ENCODE measurements around the gene NCK2. TPM values are rescaled to one million over a fixed set of nuclear protein-coding genes. Genes with fewer than 3 reads are reported as not detected.

NCK2 gene
- total and polyA plus RNA-seq, 2 of the 13 experiments (the other 11 are each of a cell fraction or from before 2014, with no cell fraction given), result 14.8 to 23.5 TPM

GRCh38 chr2:105867587-105867986 lies 122.9 kb downstream of the NCK2 start:
- Histone ChIP-seq H3K79me2 (ENCODE audit: insufficient read depth, low read length) (no peaks in the 10 kb centered on the region), H3K4me2 (ENCODE audit: low read depth, low read length) (no peak overlapping the region), H3K36me3 (replicated peaks in 1 of 2; ENCODE audit: control insufficient read depth in 1 of 2, insufficient read depth in 2 of 2, low read length in 2 of 2) (no peaks in the 10 kb centered on the region; a peak in 1 of 5 replicates), H3K27ac (ENCODE audit: extremely low read length, insufficient read depth, low read length) (no peak overlapping the region), H3K9ac (ENCODE audit: insufficient read depth, low read depth, low read length) (no peak overlapping the region), H2AFZ (ENCODE audit: low read length) (no peak overlapping the region), H4K20me1 (ENCODE audit: insufficient read depth, low read length) (no peaks in the 10 kb centered on the region), H3K27me3 (ENCODE audit: control insufficient read depth in 1 of 2, insufficient read depth in 2 of 2, low read length in 2 of 2) (no peaks in the 10 kb centered on the region), H3K9me3 (ENCODE audit: low read length) (no peaks in the 10 kb centered on the region), H3K4me3 (replicated peaks in 1 of 3; ENCODE audit: insufficient read depth in 1 of 3, low read depth in 2 of 3, low read length in 3 of 3) (no peak overlapping the region), H3K4me1 (ENCODE audit: insufficient read depth, low read length) (no peaks in the 10 kb centered on the region)
- FAIRE-seq (no peak), DNase-seq (ENCODE audit: low spot score) (no peak), ATAC-seq (no peak)
- 95% methylated on average over 7 of the region's 7 CpGs for WGBS (ENCODE audit: low lambda C conversion rate)
- BruUV-seq (replicated peaks), result no TSS peak
- POLR2A ChIA-PET, result no interaction called here
- in situ Hi-C loops (cut with HindIII; ENCODE audit: extremely low pct_ligation_motif_present, low pct_unique_long_range_greater_than_20kb) (no loop called here), intact Hi-C loops (cut with micrococcal nuclease; ENCODE audit: unreplicated experiment) (no loop called here)
- no peak for TF ChIP-seq ZNF383 (CRISPR knock-in tag; IDR thresholded peaks at IDR 0.05; ENCODE audit: borderline replicate concordance)
- no peak for TF ChIP-seq ESRRA (CRISPR knock-in tag; IDR thresholded peaks at IDR 0.05; ENCODE audit: low read depth)
- no peak for TF ChIP-seq NFE2L2 (IDR thresholded peaks at IDR 0.05; ENCODE audit: low read length)
- TF ChIP-seq, protein P1, sequence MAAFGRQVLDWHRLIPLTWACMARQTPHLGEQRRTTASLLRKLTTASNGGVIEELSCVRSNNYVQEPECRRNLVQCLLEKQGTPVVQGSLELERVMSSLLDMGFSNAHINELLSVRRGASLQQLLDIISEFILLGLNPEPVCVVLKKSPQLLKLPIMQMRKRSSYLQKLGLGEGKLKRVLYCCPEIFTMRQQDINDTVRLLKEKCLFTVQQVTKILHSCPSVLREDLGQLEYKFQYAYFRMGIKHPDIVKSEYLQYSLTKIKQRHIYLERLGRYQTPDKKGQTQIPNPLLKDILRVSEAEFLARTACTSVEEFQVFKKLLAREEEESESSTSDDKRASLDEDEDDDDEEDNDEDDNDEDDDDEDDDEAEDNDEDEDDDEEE (CRISPR knock-in tag; IDR thresholded peaks at IDR 0.05), result no peak
- no peak for TF ChIP-seq ATF3 (CRISPR knock-in tag; IDR thresholded peaks at IDR 0.05)
- no peak for TF ChIP-seq MEF2D (CRISPR knock-in tag; IDR thresholded peaks at IDR 0.05)
- no peak for TF ChIP-seq KAT7 (CRISPR knock-in tag; IDR thresholded peaks at IDR 0.05; ENCODE audit: borderline replicate concordance)
- TF ChIP-seq, protein P2, sequence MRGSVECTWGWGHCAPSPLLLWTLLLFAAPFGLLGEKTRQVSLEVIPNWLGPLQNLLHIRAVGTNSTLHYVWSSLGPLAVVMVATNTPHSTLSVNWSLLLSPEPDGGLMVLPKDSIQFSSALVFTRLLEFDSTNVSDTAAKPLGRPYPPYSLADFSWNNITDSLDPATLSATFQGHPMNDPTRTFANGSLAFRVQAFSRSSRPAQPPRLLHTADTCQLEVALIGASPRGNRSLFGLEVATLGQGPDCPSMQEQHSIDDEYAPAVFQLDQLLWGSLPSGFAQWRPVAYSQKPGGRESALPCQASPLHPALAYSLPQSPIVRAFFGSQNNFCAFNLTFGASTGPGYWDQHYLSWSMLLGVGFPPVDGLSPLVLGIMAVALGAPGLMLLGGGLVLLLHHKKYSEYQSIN (CRISPR knock-in tag; IDR thresholded peaks at IDR 0.05; ENCODE audit: borderline replicate concordance), result no peak
- TF ChIP-seq, protein P3, sequence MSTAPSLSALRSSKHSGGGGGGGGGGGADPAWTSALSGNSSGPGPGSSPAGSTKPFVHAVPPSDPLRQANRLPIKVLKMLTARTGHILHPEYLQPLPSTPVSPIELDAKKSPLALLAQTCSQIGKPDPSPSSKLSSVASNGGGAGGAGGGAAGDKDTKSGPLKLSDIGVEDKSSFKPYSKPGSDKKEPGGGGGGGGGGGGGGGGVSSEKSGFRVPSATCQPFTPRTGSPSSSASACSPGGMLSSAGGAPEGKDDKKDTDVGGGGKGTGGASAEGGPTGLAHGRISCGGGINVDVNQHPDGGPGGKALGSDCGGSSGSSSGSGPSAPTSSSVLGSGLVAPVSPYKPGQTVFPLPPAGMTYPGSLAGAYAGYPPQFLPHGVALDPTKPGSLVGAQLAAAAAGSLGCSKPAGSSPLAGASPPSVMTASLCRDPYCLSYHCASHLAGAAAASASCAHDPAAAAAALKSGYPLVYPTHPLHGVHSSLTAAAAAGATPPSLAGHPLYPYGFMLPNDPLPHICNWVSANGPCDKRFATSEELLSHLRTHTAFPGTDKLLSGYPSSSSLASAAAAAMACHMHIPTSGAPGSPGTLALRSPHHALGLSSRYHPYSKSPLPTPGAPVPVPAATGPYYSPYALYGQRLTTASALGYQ (CRISPR knock-in tag; IDR thresholded peaks at IDR 0.05), result no peak
- CTCF ChIA-PET (ENCODE audit: low intra/inter-chr PET ratio, low total read pairs), result no interaction called here

Measured in HepG2 (cell line).